GM12878 (cell line): ENCODE data around the gene HEXA.

Source experiments
- CTCF ChIP-seq, 3 experiments: IDR thresholded peaks in 2 of 3; conservative IDR thresholded peaks in 1 of 3; 2 replicates each; pipeline ENCODE4 v1.5.1; 2011; ENCODE audit warnings: low read depth in 3 of 3, low read length in 3 of 3, mild to moderate bottlenecking in 3 of 3, control low read depth in 2 of 3, moderate library complexity in 2 of 3, inconsistent platforms in 1 of 3, mixed read lengths in 1 of 3; ENCODE audit not compliant: control insufficient read depth in 2 of 3, insufficient read depth in 1 of 3; ENCODE audit errors: extremely low read depth in 1 of 3
- MEF2A ChIP-seq: IDR thresholded peaks from 2 replicates; pipeline ENCODE4 v1.6.1; 2011; ENCODE audit warnings: low read depth, mild to moderate bottlenecking, low read length, moderate library complexity; ENCODE audit not compliant: insufficient read depth
- NBN ChIP-seq: fragments of 450-650 bp; IDR thresholded peaks from 2 replicates; pipeline ENCODE4 v1.6.1; 2016
- POLR2A ChIP-seq: IDR thresholded peaks from 2 replicates; pipeline ENCODE4 v1.6.1; 2011; ENCODE audit warnings: low read depth, mild to moderate bottlenecking, low read length
- POLR2AphosphoS2 ChIP-seq: IDR thresholded peaks from 2 replicates; pipeline ENCODE4 v1.6.1; 2011; ENCODE audit warnings: low read depth, mild to moderate bottlenecking, low read length, improper control_type of control experiment, moderate library complexity
- POLR2AphosphoS5 ChIP-seq: IDR thresholded peaks from 2 replicates; pipeline ENCODE4 v1.6.1; 2011; ENCODE audit warnings: mild to moderate bottlenecking, low read length, inconsistent platforms
- RAD51 ChIP-seq: fragments of 450-650 bp; IDR thresholded peaks from 2 replicates; pipeline ENCODE4 v1.6.1; 2016; ENCODE audit warnings: moderate library complexity, mild to moderate bottlenecking, inconsistent platforms
- TAF1 ChIP-seq: IDR thresholded peaks from 2 replicates; pipeline ENCODE4 v1.6.1; 2011; ENCODE audit warnings: mild to moderate bottlenecking, low read depth, low read length, borderline replicate concordance
- YY1 ChIP-seq: IDR thresholded peaks from 2 replicates; pipeline ENCODE4 v1.6.1; 2011; ENCODE audit warnings: low read depth, mild to moderate bottlenecking, low read length
- ZBTB40 ChIP-seq: fragments of 450-650 bp; IDR thresholded peaks from 2 replicates; pipeline ENCODE4 v1.6.1; 2016; ENCODE audit warnings: mild to moderate bottlenecking, moderate library complexity, borderline replicate concordance
- TF ChIP-seq, protein P1 (sequence below): IDR thresholded peaks from 2 replicates; pipeline ENCODE4 v1.6.1; 2012; ENCODE audit warnings: low read depth, low read length, improper control_type of control experiment

DNA sequence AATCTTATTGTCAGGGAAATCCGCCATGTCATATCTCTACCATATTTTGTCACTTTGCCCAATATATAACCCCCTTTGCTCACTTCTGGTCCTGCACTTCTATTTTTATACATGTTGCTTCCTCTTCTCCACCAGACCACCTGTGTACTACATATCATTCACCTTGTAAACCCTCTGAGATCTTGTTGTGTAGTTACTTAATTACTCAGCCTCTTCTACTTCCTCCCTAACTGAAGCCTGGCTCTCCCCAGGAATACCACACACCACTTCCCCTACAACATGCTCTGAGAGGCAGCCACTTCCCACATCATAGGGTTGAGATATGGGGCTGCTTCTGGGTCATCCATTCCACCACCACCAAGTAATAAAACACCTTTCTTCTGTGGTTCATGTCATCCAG, 10.0 kb downstream of the HEXA start:
- TF ChIP-seq CTCF (IDR thresholded peaks at IDR 0.05 in 2 of 3, conservative IDR thresholded peaks at IDR 0.05 in 1 of 3; ENCODE audit: control insufficient read depth in 2 of 3, extremely low read depth in 1 of 3, insufficient read depth in 1 of 3, low read depth in 3 of 3, low read length in 3 of 3) (no peak), POLR2A (no peak), MEF2A (peak; percentile 87; the same call in 1 of the 2 replicates), NBN (peak; percentile 46; the same call in 1 of the 2 replicates), ZBTB40 (no peak), RAD51 (no peak), TAF1 (no peak), POLR2AphosphoS5 (no peak), YY1 (no peak), POLR2AphosphoS2 (no peak)
- TF ChIP-seq, protein P1, sequence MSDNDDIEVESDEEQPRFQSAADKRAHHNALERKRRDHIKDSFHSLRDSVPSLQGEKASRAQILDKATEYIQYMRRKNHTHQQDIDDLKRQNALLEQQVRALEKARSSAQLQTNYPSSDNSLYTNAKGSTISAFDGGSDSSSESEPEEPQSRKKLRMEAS, result no peak
